ENCODE results near the gene ATF2.

DNA sequence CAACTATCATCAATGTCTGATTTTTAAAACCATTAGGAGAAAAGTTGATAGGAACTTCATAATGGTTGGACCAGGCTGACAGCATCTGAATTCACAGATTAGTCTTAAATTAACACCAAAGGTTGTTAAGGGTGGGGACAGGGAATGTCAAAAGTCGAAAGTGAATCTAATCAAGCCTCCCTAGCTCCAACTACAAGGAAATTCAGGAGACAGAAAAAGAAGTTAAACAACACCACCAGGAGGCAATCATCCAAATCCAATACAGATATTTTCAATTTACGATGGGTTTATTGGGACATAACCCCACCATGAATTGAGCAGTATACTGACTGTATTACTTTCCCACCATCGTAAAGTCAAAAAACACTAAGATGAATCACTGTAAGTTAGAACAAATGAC is 32.8 kb downstream of the ATF2 start:
- TF ChIP-seq, protein P1, sequence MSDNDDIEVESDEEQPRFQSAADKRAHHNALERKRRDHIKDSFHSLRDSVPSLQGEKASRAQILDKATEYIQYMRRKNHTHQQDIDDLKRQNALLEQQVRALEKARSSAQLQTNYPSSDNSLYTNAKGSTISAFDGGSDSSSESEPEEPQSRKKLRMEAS (IDR thresholded peaks at IDR 0.05; ENCODE audit: low read depth, low read length): no peak
- TF ChIP-seq, protein P2, sequence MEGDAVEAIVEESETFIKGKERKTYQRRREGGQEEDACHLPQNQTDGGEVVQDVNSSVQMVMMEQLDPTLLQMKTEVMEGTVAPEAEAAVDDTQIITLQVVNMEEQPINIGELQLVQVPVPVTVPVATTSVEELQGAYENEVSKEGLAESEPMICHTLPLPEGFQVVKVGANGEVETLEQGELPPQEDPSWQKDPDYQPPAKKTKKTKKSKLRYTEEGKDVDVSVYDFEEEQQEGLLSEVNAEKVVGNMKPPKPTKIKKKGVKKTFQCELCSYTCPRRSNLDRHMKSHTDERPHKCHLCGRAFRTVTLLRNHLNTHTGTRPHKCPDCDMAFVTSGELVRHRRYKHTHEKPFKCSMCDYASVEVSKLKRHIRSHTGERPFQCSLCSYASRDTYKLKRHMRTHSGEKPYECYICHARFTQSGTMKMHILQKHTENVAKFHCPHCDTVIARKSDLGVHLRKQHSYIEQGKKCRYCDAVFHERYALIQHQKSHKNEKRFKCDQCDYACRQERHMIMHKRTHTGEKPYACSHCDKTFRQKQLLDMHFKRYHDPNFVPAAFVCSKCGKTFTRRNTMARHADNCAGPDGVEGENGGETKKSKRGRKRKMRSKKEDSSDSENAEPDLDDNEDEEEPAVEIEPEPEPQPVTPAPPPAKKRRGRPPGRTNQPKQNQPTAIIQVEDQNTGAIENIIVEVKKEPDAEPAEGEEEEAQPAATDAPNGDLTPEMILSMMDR (IDR thresholded peaks at IDR 0.05; ENCODE audit: low read depth, low read length): no peak

Measured in NB4 (cell line).